A549 (cell line): ENCODE data around the gene FRMD3. TPM values are rescaled to one million over a fixed set of nuclear protein-coding genes. Genes with fewer than 3 reads are reported as not detected.
A peak's percentile ranks its signal among the peaks of the same experiment; 100 is the strongest.

Experiments used
- ATAC-seq, 2 experiments: fragments of 200-7000 bp in 1 of 2; fragments of >200 bp in 1 of 2; cut with Nextera tagmentation in 1 of 2; cut with Tn5 transposase in 1 of 2; 3 replicates each; pipeline versions ENCODE4 v1.8.0 to v1.9.1; 2018 to 2020; ENCODE audit warnings: mild to moderate bottlenecking in 1 of 2, moderate library complexity in 1 of 2
- CTCF ChIA-PET: fragments of 300-600 bp; sonication (Branson Sonifier 250); formaldehyde crosslinking; extraction: SDS; loops from one replicate; lab custom pipeline; 2021; ENCODE audit warnings: antibody characterized with exemption, inconsistent platforms; lab: Yijun Ruan, JAX
- POLR2A ChIA-PET: fragments of 350-600 bp; formaldehyde crosslinking; extraction: SDS; loops from one replicate; lab custom pipeline; 2021; ENCODE audit warnings: antibody characterized with exemption, inconsistent platforms; lab: Yijun Ruan, JAX
- DNase-seq, 2 experiments: peaks; one replicate each; pipeline versions ENCODE4 v3.0.0 to v3.0.0-alpha.2; 2011 to 2016; ENCODE audit warnings: low read depth in 1 of 2, low spot score in 1 of 2
- FAIRE-seq: peaks from 2 replicates; lab custom pipeline; 2011; peaks lifted over from hg19 to GRCh38; lab: Jason Lieb, UNC
- H3K27ac ChIP-seq, 2 experiments: fragments of >200 bp; sonication (Bioruptor Twin); formaldehyde crosslinking; 3 replicates each; pipeline ENCODE4 v1.5.1; 2016 to 2017
- H3K4me1 ChIP-seq: fragments of >200 bp; sonication (Bioruptor Twin); formaldehyde crosslinking; 3 replicates; pipeline ENCODE4 v1.6.1; 2016
- H3K4me2 ChIP-seq: fragments of >200 bp; sonication (Bioruptor Twin); formaldehyde crosslinking; 3 replicates; pipeline ENCODE4 v1.6.1; 2016
- H3K4me3 ChIP-seq: fragments of >200 bp; sonication (Bioruptor Twin); formaldehyde crosslinking; 3 replicates; pipeline ENCODE4 v1.5.1; 2016
- H3K9me3 ChIP-seq: fragments of >200 bp; sonication (Bioruptor Twin); formaldehyde crosslinking; 3 replicates; pipeline ENCODE4 v1.6.1; 2016
- CTCF ChIP-seq: fragments of >200 bp; sonication (Bioruptor Twin); formaldehyde crosslinking; IDR thresholded peaks from 3 replicates; pipeline ENCODE4 v1.5.1; 2016
- E2F6 ChIP-seq: IDR thresholded peaks from 2 replicates; pipeline ENCODE4 v1.6.1; 2012; ENCODE audit warnings: low read depth, borderline replicate concordance
- EHF ChIP-seq: fragments of 250-450 bp; sonication (Bioruptor Pico); IDR thresholded peaks from 2 replicates; pipeline ENCODE4 v1.5.0; 2020; ENCODE audit warnings: mild to moderate bottlenecking
- ELK1 ChIP-seq: fragments of 150-350 bp; IDR thresholded peaks from 2 replicates; pipeline ENCODE4 v1.6.1; 2014; ENCODE audit warnings: low read depth, mild to moderate bottlenecking, low read length
- EP300 ChIP-seq, 2 experiments: fragments of >200 bp; sonication (Bioruptor Twin); formaldehyde crosslinking; IDR thresholded peaks; 2 replicates in 1 of 2; 3 replicates in 1 of 2; pipeline ENCODE4 v1.6.1; 2016 to 2017
- GATA3 ChIP-seq: IDR thresholded peaks from 2 replicates; pipeline ENCODE4 v1.6.1; 2012; ENCODE audit warnings: borderline replicate concordance
- HDAC2 ChIP-seq: fragments of 200-600 bp; sonication (generic); IDR thresholded peaks from 2 replicates; pipeline ENCODE4 v1.6.1; 2016
- HEYL ChIP-seq: fragments of 250-450 bp; sonication (Bioruptor Pico); IDR thresholded peaks from 2 replicates; pipeline ENCODE4 v1.8.0; 2021; ENCODE audit warnings: mild to moderate bottlenecking, moderate library complexity
- HOXB13 ChIP-seq: fragments of 250-450 bp; sonication (Bioruptor Pico); IDR thresholded peaks from 2 replicates; pipeline ENCODE4 v1.5.0; 2020; ENCODE audit warnings: low read depth, mild to moderate bottlenecking, moderate library complexity
- HOXB5 ChIP-seq: fragments of 250-450 bp; sonication (Bioruptor Pico); IDR thresholded peaks from 2 replicates; pipeline ENCODE4 v1.5.0; 2020; ENCODE audit warnings: mild to moderate bottlenecking, moderate library complexity
- JUN ChIP-seq, 2 experiments: fragments of >200 bp; sonication (Bioruptor Twin); formaldehyde crosslinking; IDR thresholded peaks; 2 replicates in 1 of 2; 3 replicates in 1 of 2; pipeline ENCODE4 v1.6.1; 2016 to 2017
- NFE2L2 ChIP-seq: fragments of 150-350 bp; conservative IDR thresholded peaks from 2 replicates; pipeline ENCODE4 v1.6.1; 2014; ENCODE audit warnings: low read length
- RCOR1 ChIP-seq: fragments of 150-350 bp; IDR thresholded peaks from 2 replicates; pipeline ENCODE4 v1.6.1; 2014; ENCODE audit warnings: antibody characterized with exemption, low read length, low read depth
- SREBF2 ChIP-seq: fragments of 450-650 bp; IDR thresholded peaks from 2 replicates; pipeline ENCODE4 v1.6.1; 2014; ENCODE audit warnings: mild to moderate bottlenecking, moderate library complexity
- TFCP2L1 ChIP-seq: fragments of 250-450 bp; sonication (Bioruptor Pico); IDR thresholded peaks from 2 replicates; pipeline ENCODE4 v1.5.0; 2021; ENCODE audit warnings: mild to moderate bottlenecking
- TP53 ChIP-seq: fragments of 250-450 bp; sonication (Bioruptor Pico); IDR thresholded peaks from 2 replicates; pipeline ENCODE4 v1.5.0; 2021; ENCODE audit warnings: mild to moderate bottlenecking, moderate library complexity
- USF2 ChIP-seq: fragments of 450-650 bp; IDR thresholded peaks from 2 replicates; pipeline ENCODE4 v1.6.1; 2014; ENCODE audit warnings: antibody characterized with exemption
- WGBS: methylation state at CpG from one replicate; pipeline ENCODE4 v1.1.6; 2017; ENCODE audit errors: missing lambda C conversion rate; 5-methylcytosine and 5-hydroxymethylcytosine counted together
- polyA plus RNA-seq, 4 experiments: library from polyadenylated mRNA; depleted of rRNA in 3 of 4; stranded (reverse); fragments of >200 nt; fragmentation: RNase III in 1 of 4; extraction: RNeasy Plus Mini Kit Qiagen cat#74134 plus additional on column Dnase treatment in 1 of 4; gene quantifications; 2 replicates in 3 of 4; 3 replicates in 1 of 4; pipeline ENCODE4 v1.2.3, GENCODE V29; 2011 to 2017

Gene FRMD3
- polyA plus RNA-seq, 2 of the 4 experiments (the other 2 are of a cell fraction): 1.7 to 3.3 TPM

GRCh38 chr9:83234541-83234940 lies 303.7 kb downstream of the FRMD3 start:
- H3K9me3 ChIP-seq: 0 out of 3 replicates have a peak, but pooled peaks cover 2% of the 10 kb centered on the region
- 49% methylated on average over 3 of the region's 3 CpGs for WGBS
- no peak overlapping the region for H3K27ac ChIP-seq
- TF ChIP-seq HOXB5 (CRISPR knock-in tag) (no peak), HEYL (CRISPR knock-in tag) (no peak), EHF (CRISPR knock-in tag) (no peak), TP53 (CRISPR knock-in tag) (no peak), CTCF (no peak), E2F6 (no peak)
- H3K4me3 ChIP-seq: no peak overlapping the region
- ChIA-PET POLR2A (no interaction called here), CTCF (no interaction called here)
- DNase-seq (no peak), FAIRE-seq (no peak), ATAC-seq (no peak)
- H3K4me2 ChIP-seq: peak overlapping the region; percentile 6; the same call in 1 of the 3 replicates
- H3K4me1 ChIP-seq: peaks cover 14% of the 10 kb centered on the region; the same call in 1 of the 3 replicates

- no peak for TF ChIP-seq USF2
- no peak for TF ChIP-seq EP300 (IDR thresholded peaks at IDR 0.05)
- TF ChIP-seq NFE2L2: no peak
- no peak for TF ChIP-seq RCOR1
- TF ChIP-seq GATA3: no peak
- no peak for TF ChIP-seq ELK1
- no peak for TF ChIP-seq HDAC2
- no peak for TF ChIP-seq SREBF2
- TF ChIP-seq, all 56 proteins: peak for 0
- Histone ChIP-seq H3K4me1 (peaks cover 9% of the 10 kb centered on the region; the same call in 1 of the 3 replicates), H3K9me3 (0 out of 3 replicates have a peak, but pooled peaks cover 2% of the 10 kb centered on the region), H3K4me3 (no peak overlapping the region), H3K4me2 (no peak overlapping the region), H3K27ac (no peak overlapping the region)
- 45% methylated on average over 2 of the region's 2 CpGs for WGBS
- FAIRE-seq: no peak
- POLR2A ChIA-PET: no interaction called here
- CTCF ChIA-PET: interaction anchor here (1.4 kb wide), 1 partner anchor 627 kb away, joined by 3 read pairs; no protein-coding TSS in a partner anchor
- no peak for DNase-seq
- no peak for ATAC-seq
Measured at GRCh38 chr9:83233647-83234046, 304.6 kb downstream of the FRMD3 start.

GRCh38 chr9:83231039-83231438 lies 307.2 kb downstream of the FRMD3 start:
- CTCF ChIA-PET: no interaction called here

GRCh38 chr9:83220730-83221129 lies 317.5 kb downstream of the FRMD3 start:
- Histone ChIP-seq H3K27ac (no peak overlapping the region), H3K4me3 (no peak overlapping the region), H3K9me3 (no peaks in the 10 kb centered on the region), H3K4me1 (peaks cover 8% of the 10 kb centered on the region; the same call in 2 of the 3 replicates), H3K4me2 (no peak overlapping the region)
- no peak for TF ChIP-seq HOXB13 (CRISPR knock-in tag)
- no peak for TF ChIP-seq TFCP2L1 (CRISPR knock-in tag)
- WGBS: 39% methylated on average over 3 of the region's 3 CpGs
- POLR2A ChIA-PET: no interaction called here
- DNase-seq: no peak
- ATAC-seq: no peak
- CTCF ChIA-PET: interaction anchor here (0.9 to 1.5 kb wide), 3 partner anchors 9 to 323 kb away, joined by 3 to 5 read pairs (median 3); no protein-coding TSS in a partner anchor
- no peak for FAIRE-seq

More at GRCh38 chr9:83231039-83231438, 307.2 kb downstream of the FRMD3 start:
- TF ChIP-seq JUN (IDR thresholded peaks at IDR 0.05): no peak
- TF ChIP-seq, all 56 proteins: peak for 0
- H3K4me3 ChIP-seq: no peak overlapping the region
- 0 out of 3 replicates have a peak, but pooled peaks cover 2% of the 10 kb centered on the region for H3K9me3 ChIP-seq
- DNase-seq: no peak
- ATAC-seq: no peak
- peaks cover 9% of the 10 kb centered on the region; the same call in 1 of the 3 replicates for H3K4me1 ChIP-seq
- FAIRE-seq: no peak
- WGBS: 25% methylated on average over 1 of the region's 1 CpG
- no peak overlapping the region for H3K27ac ChIP-seq
- POLR2A ChIA-PET: no interaction called here
- no peak overlapping the region for H3K4me2 ChIP-seq
